GM12891 (cell line): ENCODE data around the gene BMF.

Experiments
- PAX5 ChIP-seq: IDR thresholded peaks from 2 replicates; pipeline ENCODE4 v1.6.1; 2011; ENCODE audit warnings: low read length, moderate library complexity, mild to moderate bottlenecking; ENCODE audit not compliant: insufficient read depth, severe bottlenecking
- POLR2A ChIP-seq: IDR thresholded peaks from 2 replicates; pipeline ENCODE4 v1.6.1; 2011; ENCODE audit warnings: low read depth, low read length, control low read depth
- POLR2AphosphoS5 ChIP-seq: IDR thresholded peaks from 2 replicates; pipeline ENCODE4 v1.6.1; 2011; ENCODE audit warnings: low read depth, low read length, control low read depth
- SPI1 ChIP-seq: IDR thresholded peaks from 2 replicates; pipeline ENCODE4 v1.6.1; 2011; ENCODE audit warnings: low read depth, low read length, control low read depth
- TAF1 ChIP-seq: IDR thresholded peaks from 2 replicates; pipeline ENCODE4 v1.6.1; 2011; ENCODE audit warnings: low read depth, low read length, control low read depth

GRCh38 chr15:40098489-40099261, 10.0 kb downstream of the BMF start:
- TF ChIP-seq POLR2A (peak; percentile 90), TAF1 (peak; percentile 96), POLR2AphosphoS5 (peak; percentile 76), PAX5 (peak; percentile 41), SPI1 (peak; percentile 69)
